Measurements from ENCODE around the gene GPAM. TPM values are rescaled to one million over a fixed set of nuclear protein-coding genes. Genes with fewer than 3 reads are reported as not detected.
"Not testable (repeated sequence)": the region's sequence is repeated elsewhere in the genome, so short reads cannot be mapped to it uniquely, and the experiment has no call there.

GPAM gene
- polyA plus RNA-seq, 1 of the 3 experiments (the other 2 are of a cell fraction): 2.1 TPM

GRCh38 chr10:112229901-112230300, 46.3 kb upstream of the GPAM start (continued):
- no peak for TF ChIP-seq FOSL2 (IDR thresholded peaks at IDR 0.05; ENCODE audit: borderline replicate concordance, low read depth)

GRCh38 chr10:112229096-112229495, 45.5 kb upstream of the GPAM start:
- Histone ChIP-seq H3K27me3 (ENCODE audit: insufficient read depth) (no peaks in the 10 kb centered on the region), H4K20me1 (ENCODE audit: insufficient read depth) (no peaks in the 10 kb centered on the region), H3K4me2 (no peak overlapping the region), H3K9me2 (no peaks in the 10 kb centered on the region), H3K4me1 (ENCODE audit: control insufficient read depth in 1 of 2, insufficient read depth in 2 of 2, low read depth in 1 of 2, low read length in 1 of 2) (peaks cover 0 to 20% of the 10 kb centered on the region in 2 experiments; a peak in 1 of 4 replicates), H3K27ac (ENCODE audit: low read depth in 2 of 2, low read length in 1 of 2) (no peak overlapping the region), H3K36me3 (replicated peaks in 1 of 2; ENCODE audit: control insufficient read depth in 1 of 2, insufficient read depth in 2 of 2, low read length in 1 of 2) (no peaks in the 10 kb centered on the region), H2AFZ (ENCODE audit: low read depth) (no peak overlapping the region), H3K4me3 (ENCODE audit: low read depth in 2 of 2, low read length in 1 of 2) (no peak overlapping the region), H3F3A (replicated peaks; ENCODE audit: insufficient read depth) (no peaks in the 10 kb centered on the region), H3K79me2 (ENCODE audit: insufficient read depth) (no peaks in the 10 kb centered on the region), H3K9me3 (no peaks in the 10 kb centered on the region), H3K9ac (no peak overlapping the region)
- TF ChIP-seq FOXJ3 (CRISPR knock-in tag; IDR thresholded peaks at IDR 0.05): no peak
- no peak for TF ChIP-seq GATA2 (CRISPR knock-in tag; IDR thresholded peaks at IDR 0.05)
- no peak for TF ChIP-seq MXI1 (IDR thresholded peaks at IDR 0.05; ENCODE audit: low read depth, low read length)
- TF ChIP-seq, protein P1, sequence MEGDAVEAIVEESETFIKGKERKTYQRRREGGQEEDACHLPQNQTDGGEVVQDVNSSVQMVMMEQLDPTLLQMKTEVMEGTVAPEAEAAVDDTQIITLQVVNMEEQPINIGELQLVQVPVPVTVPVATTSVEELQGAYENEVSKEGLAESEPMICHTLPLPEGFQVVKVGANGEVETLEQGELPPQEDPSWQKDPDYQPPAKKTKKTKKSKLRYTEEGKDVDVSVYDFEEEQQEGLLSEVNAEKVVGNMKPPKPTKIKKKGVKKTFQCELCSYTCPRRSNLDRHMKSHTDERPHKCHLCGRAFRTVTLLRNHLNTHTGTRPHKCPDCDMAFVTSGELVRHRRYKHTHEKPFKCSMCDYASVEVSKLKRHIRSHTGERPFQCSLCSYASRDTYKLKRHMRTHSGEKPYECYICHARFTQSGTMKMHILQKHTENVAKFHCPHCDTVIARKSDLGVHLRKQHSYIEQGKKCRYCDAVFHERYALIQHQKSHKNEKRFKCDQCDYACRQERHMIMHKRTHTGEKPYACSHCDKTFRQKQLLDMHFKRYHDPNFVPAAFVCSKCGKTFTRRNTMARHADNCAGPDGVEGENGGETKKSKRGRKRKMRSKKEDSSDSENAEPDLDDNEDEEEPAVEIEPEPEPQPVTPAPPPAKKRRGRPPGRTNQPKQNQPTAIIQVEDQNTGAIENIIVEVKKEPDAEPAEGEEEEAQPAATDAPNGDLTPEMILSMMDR (IDR thresholded peaks at IDR 0.05): no peak
- TF ChIP-seq PBX3 (IDR thresholded peaks at IDR 0.05): no peak
- no peak for TF ChIP-seq ZBTB33 (IDR thresholded peaks at IDR 0.05; ENCODE audit: borderline replicate concordance, low read depth)
- no peak for DNase-seq
- POLR2A ChIA-PET: interaction anchor here (0.7 kb wide), 1 partner anchor 15 kb away, joined by 3 read pairs; no protein-coding TSS in a partner anchor
- 86% methylated on average over 2 of the region's 2 CpGs for WGBS (ENCODE audit: low lambda C conversion rate)
- CTCF ChIA-PET: interaction anchor here (1.1 kb wide), 1 partner anchor 9 kb away, joined by 3 read pairs; no protein-coding TSS in a partner anchor

- ChIA-PET CTCF (interaction anchor here (1.1 to 1.6 kb wide), 2 partner anchors 10 to 92 kb away, joined by 3 to 5 read pairs; no protein-coding TSS in a partner anchor), POLR2A (interaction anchor here (0.7 kb wide), 1 partner anchor 15 kb away, joined by 3 read pairs; no protein-coding TSS in a partner anchor)
- DNase-seq; H3K9me3 ChIP-seq; H3K9me2 ChIP-seq; H3K27me3 ChIP-seq (ENCODE audit: insufficient read depth); H3F3A ChIP-seq (replicated peaks; ENCODE audit: insufficient read depth); H4K20me1 ChIP-seq (ENCODE audit: insufficient read depth); H3K79me2 ChIP-seq (ENCODE audit: insufficient read depth); H3K4me2 ChIP-seq; H3K36me3 ChIP-seq (replicated peaks in 1 of 2; ENCODE audit: control insufficient read depth in 1 of 2, insufficient read depth in 2 of 2, low read length in 1 of 2); H3K4me3 ChIP-seq (ENCODE audit: low read depth in 2 of 2, low read length in 1 of 2); H3K27ac ChIP-seq (ENCODE audit: low read depth in 2 of 2, low read length in 1 of 2); H3K9ac ChIP-seq; H2AFZ ChIP-seq (ENCODE audit: low read depth): not testable (repeated sequence)
- peaks cover 0 to 20% of the 10 kb centered on the region in 2 experiments; a peak in 1 of 4 replicates for H3K4me1 ChIP-seq (ENCODE audit: control insufficient read depth in 1 of 2, insufficient read depth in 2 of 2, low read depth in 1 of 2, low read length in 1 of 2)
- 20% methylated on average over 3 of the region's 3 CpGs for WGBS (ENCODE audit: low lambda C conversion rate)
These were observed 45.0 kb upstream of the GPAM start for GRCh38 chr10:112228366-112229088.

Data from SK-N-SH (cell line).